Femur (tissue), 1 donor: ENCODE data around the gene METAP1D.
A peak's percentile ranks its signal among the peaks of the same experiment; 100 is the strongest.

Source experiments
- DNase-seq: peaks from one replicate; pipeline ENCODE4 v3.0.0-alpha.2; 2017

The METAP1D gene

GRCh38 chr2:171999161-171999560 lies 592 bp upstream of the METAP1D start:
- DNase-seq: no peak

GRCh38 chr2:172000696-172001361 lies 1.1 kb downstream of the METAP1D start:
- no peak for DNase-seq

GRCh38 chr2:172007372-172007771 lies 7.6 kb downstream of the METAP1D start:
- DNase-seq: no peak

GRCh38 chr2:172009823-172010222 lies 10.1 kb downstream of the METAP1D start:
- no peak for DNase-seq

GRCh38 chr2:172011812-172012575 lies 12.2 kb downstream of the METAP1D start:
- DNase-seq: no peak

GRCh38 chr2:172012677-172013391 lies 13.1 kb downstream of the METAP1D start:
- peak; percentile 35 for DNase-seq

GRCh38 chr2:172013396-172013795 lies 13.6 kb downstream of the METAP1D start:
- DNase-seq: no peak

- DNase-seq: no peak
Measured at GRCh38 chr2:172021074-172021931, 21.6 kb downstream of the METAP1D start.

- DNase-seq: no peak
Measured at GRCh38 chr2:172021955-172022354, 22.2 kb downstream of the METAP1D start.

- DNase-seq: no peak
Measured at GRCh38 chr2:172031536-172031935, 31.8 kb downstream of the METAP1D start.

GRCh38 chr2:172038121-172038520 lies 38.4 kb downstream of the METAP1D start:
- no peak for DNase-seq

- no peak for DNase-seq
Measured at GRCh38 chr2:172038604-172039003, 38.9 kb downstream of the METAP1D start.

GRCh38 chr2:172039011-172039704 lies 39.4 kb downstream of the METAP1D start:
- no peak for DNase-seq

GRCh38 chr2:172040311-172040710 lies 40.6 kb downstream of the METAP1D start:
- no peak for DNase-seq

GRCh38 chr2:172046080-172046678 lies 46.4 kb downstream of the METAP1D start:
- no peak for DNase-seq

GRCh38 chr2:172046866-172047565 lies 47.3 kb downstream of the METAP1D start:
- DNase-seq: no peak

- no peak for DNase-seq
Measured at GRCh38 chr2:172047566-172048507, 48.1 kb downstream of the METAP1D start.

GRCh38 chr2:172048508-172049503 lies 49.1 kb downstream of the METAP1D start:
- DNase-seq: no peak
